SK-N-SH (cell line): ENCODE measurements around the gene MUSTN1. TPM values are rescaled to one million over a fixed set of nuclear protein-coding genes. Genes with fewer than 3 reads are reported as not detected.

Source experiments
- CTCF ChIA-PET: fragments of 300-600, 350-600 bp; formaldehyde crosslinking; extraction: SDS; loops from one replicate; lab custom pipeline; 2021; lab: Yijun Ruan, JAX
- POLR2A ChIA-PET: fragments of 350-600 bp; sonication (Branson Sonifier 250); formaldehyde crosslinking; extraction: SDS; loops from one replicate; lab custom pipeline; 2020; ENCODE audit warnings: antibody characterized with exemption, inconsistent platforms; lab: Yijun Ruan, JAX
- DNase-seq: peaks from one replicate; pipeline ENCODE4 v3.0.0; 2012
- H2AFZ ChIP-seq: fragments of 200-600 bp; sonication (generic); 2 replicates; pipeline ENCODE4 v1.8.1; 2016; ENCODE audit warnings: antibody characterized with exemption, mild to moderate bottlenecking, low read depth
- H3F3A ChIP-seq: fragments of 200-600 bp; sonication (generic); replicated peaks from 2 replicates; pipeline ENCODE3; 2016; ENCODE audit warnings: antibody characterized with exemption, mild to moderate bottlenecking; ENCODE audit not compliant: insufficient read depth
- H3K27ac ChIP-seq, 2 experiments: fragments of 200-500 bp in 1 of 2; fragments of 200-600 bp in 1 of 2; sonication (Bioruptor generic) in 1 of 2; sonication (generic), shearing (Covaris generic) in 1 of 2; 2 replicates each; pipeline versions ENCODE4 v1.5.1 to v1.6.1; 2014 to 2016; ENCODE audit warnings: low read depth in 2 of 2, inconsistent platforms in 1 of 2, low read length in 1 of 2, mild to moderate bottlenecking in 1 of 2, mixed read lengths in 1 of 2
- H3K27me3 ChIP-seq: fragments of 200-600 bp; sonication (generic), shearing (Covaris generic); 2 replicates; pipeline ENCODE4 v1.6.1; 2016; ENCODE audit warnings: mixed run types; ENCODE audit not compliant: insufficient read depth
- H3K36me3 ChIP-seq, 2 experiments: fragments of 200-500 bp in 1 of 2; fragments of 200-600 bp in 1 of 2; sonication (Bioruptor generic) in 1 of 2; sonication (generic) in 1 of 2; replicated peaks in 1 of 2; 2 replicates each; pipeline versions ENCODE3 to v1.5.1; 2014 to 2016; ENCODE audit warnings: low read length in 1 of 2, mild to moderate bottlenecking in 1 of 2; ENCODE audit not compliant: insufficient read depth in 2 of 2, control insufficient read depth in 1 of 2
- H3K4me1 ChIP-seq, 2 experiments: fragments of 200-500 bp in 1 of 2; fragments of 200-600 bp in 1 of 2; sonication (Bioruptor generic) in 1 of 2; sonication (generic), shearing (Covaris generic) in 1 of 2; 2 replicates each; pipeline versions ENCODE4 v1.5.1 to v1.6.1; 2014 to 2016; ENCODE audit warnings: low read depth in 1 of 2, low read length in 1 of 2, mixed run types in 1 of 2; ENCODE audit not compliant: insufficient read depth in 2 of 2, control insufficient read depth in 1 of 2
- H3K4me2 ChIP-seq: fragments of 200-600 bp; sonication (generic), shearing (Covaris generic); 2 replicates; pipeline ENCODE4 v1.6.1; 2017; ENCODE audit warnings: mixed run types
- H3K4me3 ChIP-seq, 2 experiments: fragments of 200-500 bp in 1 of 2; fragments of 200-600 bp in 1 of 2; sonication (Bioruptor generic) in 1 of 2; sonication (generic), shearing (Covaris generic) in 1 of 2; 2 replicates each; pipeline versions ENCODE4 v1.5.1 to v1.8.1; 2014 to 2016; ENCODE audit warnings: low read depth in 2 of 2, inconsistent platforms in 1 of 2, low read length in 1 of 2, mild to moderate bottlenecking in 1 of 2, mixed read lengths in 1 of 2, moderate library complexity in 1 of 2
- H3K79me2 ChIP-seq: fragments of 200-600 bp; sonication (generic); 2 replicates; pipeline ENCODE4 v1.8.1; 2017; ENCODE audit warnings: mild to moderate bottlenecking; ENCODE audit not compliant: insufficient read depth
- H3K9ac ChIP-seq: fragments of 200-600 bp; sonication (generic); 2 replicates; pipeline ENCODE4 v1.6.1; 2017; ENCODE audit warnings: mixed run types
- H3K9me2 ChIP-seq: fragments of 200-600 bp; sonication (generic); 2 replicates; pipeline ENCODE4 v1.6.1; 2017; ENCODE audit warnings: mixed run types
- H3K9me3 ChIP-seq: fragments of 200-600 bp; sonication (generic); 2 replicates; pipeline ENCODE4 v1.6.1; 2017; ENCODE audit warnings: mixed run types, mild to moderate bottlenecking, moderate library complexity
- H4K20me1 ChIP-seq: fragments of 200-600 bp; sonication (generic); 2 replicates; pipeline ENCODE4 v1.6.1; 2017; ENCODE audit warnings: mild to moderate bottlenecking, mixed run types; ENCODE audit not compliant: insufficient read depth
- CHD2 ChIP-seq: fragments of 150-350 bp; IDR thresholded peaks from 2 replicates; pipeline ENCODE4 v1.6.1; 2018; ENCODE audit warnings: low read length; ENCODE audit not compliant: partially characterized antibody
- FOSL2 ChIP-seq: IDR thresholded peaks from 2 replicates; pipeline ENCODE4 v1.4.0; 2012; ENCODE audit warnings: low read depth, mild to moderate bottlenecking, moderate library complexity, borderline replicate concordance
- FOXJ3 ChIP-seq: sonication (generic); formaldehyde crosslinking; IDR thresholded peaks from 2 replicates; pipeline ENCODE4 v1.5.1; 2020; ENCODE audit warnings: mild to moderate bottlenecking, missing genetic modification reagents
- GABPA ChIP-seq: IDR thresholded peaks from 2 replicates; pipeline ENCODE4 v1.4.0; 2012; ENCODE audit warnings: low read depth, mild to moderate bottlenecking
- GATA2 ChIP-seq: sonication (generic); formaldehyde crosslinking; IDR thresholded peaks from 2 replicates; pipeline ENCODE4 v1.5.0; 2020; ENCODE audit warnings: mild to moderate bottlenecking, missing genetic modification reagents
- POLR2AphosphoS5 ChIP-seq: IDR thresholded peaks from 2 replicates; pipeline ENCODE4 v1.6.1; 2012; ENCODE audit warnings: low read depth, low read length
- RCOR1 ChIP-seq: fragments of 150-350 bp; IDR thresholded peaks from 2 replicates; pipeline ENCODE4 v1.6.1; 2017; ENCODE audit warnings: antibody characterized with exemption, low read length
- RFX5 ChIP-seq: IDR thresholded peaks from 2 replicates; pipeline ENCODE4 v1.6.1; 2012; ENCODE audit warnings: mild to moderate bottlenecking, improper control_type of control experiment, low read length
- RXRA ChIP-seq: IDR thresholded peaks from 2 replicates; pipeline ENCODE4 v1.4.0; 2012; ENCODE audit warnings: low read depth, mild to moderate bottlenecking, borderline replicate concordance
- SIN3A ChIP-seq: IDR thresholded peaks from 2 replicates; pipeline ENCODE4 v1.6.1; 2012; ENCODE audit warnings: low read depth, mild to moderate bottlenecking, low read length, moderate library complexity, borderline replicate concordance
- SMC3 ChIP-seq: IDR thresholded peaks from 2 replicates; pipeline ENCODE4 v1.6.1; 2012; ENCODE audit warnings: low read depth, low read length, improper control_type of control experiment
- TAF1 ChIP-seq: IDR thresholded peaks from 2 replicates; pipeline ENCODE4 v1.6.1; 2012; ENCODE audit warnings: low read depth, mild to moderate bottlenecking, low read length, moderate library complexity, borderline replicate concordance
- TCF12 ChIP-seq: IDR thresholded peaks from 2 replicates; pipeline ENCODE4 v1.4.0; 2012
- YY1 ChIP-seq: IDR thresholded peaks from 2 replicates; pipeline ENCODE4 v1.4.0; 2012; ENCODE audit warnings: low read depth, mild to moderate bottlenecking
- WGBS: methylation state at CpG from one replicate; pipeline ENCODE4 v1.1.6; 2017; ENCODE audit warnings: low lambda C conversion rate; 5-methylcytosine and 5-hydroxymethylcytosine counted together
- polyA plus RNA-seq, 3 experiments: library from polyadenylated mRNA; depleted of rRNA; stranded (reverse); fragments of >200 nt; gene quantifications; 2 replicates each; pipeline ENCODE4 v1.2.3, GENCODE V29; 2012
- TF ChIP-seq, protein P1 (sequence below): IDR thresholded peaks from 2 replicates; pipeline ENCODE4 v1.4.0; 2012; ENCODE audit warnings: low read depth
- TF ChIP-seq, protein P2 (sequence below): fragments of 200-600 bp; sonication (generic); IDR thresholded peaks from 2 replicates; pipeline ENCODE4 v1.6.1; 2017; ENCODE audit warnings: antibody characterized with exemption, mild to moderate bottlenecking, moderate library complexity
- TF ChIP-seq, protein P3 (sequence below): fragments of 150-350 bp; IDR thresholded peaks from 2 replicates; pipeline ENCODE4 v1.6.1; 2016; ENCODE audit warnings: mild to moderate bottlenecking, low read depth, low read length
- TF ChIP-seq, protein P4 (sequence below): IDR thresholded peaks from 2 replicates; pipeline ENCODE4 v1.4.0; 2012; ENCODE audit warnings: low read depth, borderline replicate concordance
- TF ChIP-seq, protein P5 (sequence below): IDR thresholded peaks from 2 replicates; pipeline ENCODE4; 2012

The MUSTN1 gene
- polyA plus RNA-seq, 1 of the 3 experiments (the other 2 are of a cell fraction): 0.54 TPM

DNA sequence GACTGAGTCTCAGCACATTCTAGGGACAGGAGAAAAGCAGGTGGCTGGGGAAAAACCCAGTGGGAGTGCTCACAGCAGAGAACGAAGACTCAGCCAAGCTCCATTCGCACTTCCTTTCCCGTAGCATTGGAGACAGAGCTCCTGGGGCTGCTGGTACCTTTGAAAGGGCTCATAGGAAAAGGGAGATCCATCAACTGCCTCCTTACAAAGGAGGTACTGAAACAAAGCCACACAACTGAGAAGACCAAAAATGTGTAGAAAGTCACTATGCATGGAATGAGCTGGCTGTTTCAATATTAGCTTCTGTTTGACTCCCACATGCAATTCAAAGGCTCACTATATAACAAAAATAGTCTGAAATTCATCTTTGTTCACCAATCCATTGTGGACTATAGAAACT is 45.7 kb upstream of the MUSTN1 start:
- Histone ChIP-seq H3K4me3 (no peak overlapping the region), H3K4me2 (no peak overlapping the region), H3K9me2 (no peaks in the 10 kb centered on the region), H3K27me3 (no peaks in the 10 kb centered on the region), H3K9ac (no peak overlapping the region), H3K9me3 (no peaks in the 10 kb centered on the region), H2AFZ (no peak overlapping the region), H3K4me1 (peaks cover 0 to 2% of the 10 kb centered on the region in 2 experiments; a peak in 1 of 4 replicates), H4K20me1 (0 out of 2 replicates have a peak, but pooled peaks cover 4% of the 10 kb centered on the region), H3F3A (no peaks in the 10 kb centered on the region), H3K27ac (no peak overlapping the region), H3K36me3 (peaks cover 6 to 8% of the 10 kb centered on the region in 2 experiments), H3K79me2 (no peaks in the 10 kb centered on the region; the same call in 1 of the 2 replicates)
- WGBS: 100% methylated on average over 3 of the region's 3 CpGs
- CTCF ChIA-PET: no interaction called here
- no peak for TF ChIP-seq FOSL2
- TF ChIP-seq, protein P1, sequence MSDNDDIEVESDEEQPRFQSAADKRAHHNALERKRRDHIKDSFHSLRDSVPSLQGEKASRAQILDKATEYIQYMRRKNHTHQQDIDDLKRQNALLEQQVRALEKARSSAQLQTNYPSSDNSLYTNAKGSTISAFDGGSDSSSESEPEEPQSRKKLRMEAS: no peak
- no peak for TF ChIP-seq TCF12
- TF ChIP-seq, protein P2, sequence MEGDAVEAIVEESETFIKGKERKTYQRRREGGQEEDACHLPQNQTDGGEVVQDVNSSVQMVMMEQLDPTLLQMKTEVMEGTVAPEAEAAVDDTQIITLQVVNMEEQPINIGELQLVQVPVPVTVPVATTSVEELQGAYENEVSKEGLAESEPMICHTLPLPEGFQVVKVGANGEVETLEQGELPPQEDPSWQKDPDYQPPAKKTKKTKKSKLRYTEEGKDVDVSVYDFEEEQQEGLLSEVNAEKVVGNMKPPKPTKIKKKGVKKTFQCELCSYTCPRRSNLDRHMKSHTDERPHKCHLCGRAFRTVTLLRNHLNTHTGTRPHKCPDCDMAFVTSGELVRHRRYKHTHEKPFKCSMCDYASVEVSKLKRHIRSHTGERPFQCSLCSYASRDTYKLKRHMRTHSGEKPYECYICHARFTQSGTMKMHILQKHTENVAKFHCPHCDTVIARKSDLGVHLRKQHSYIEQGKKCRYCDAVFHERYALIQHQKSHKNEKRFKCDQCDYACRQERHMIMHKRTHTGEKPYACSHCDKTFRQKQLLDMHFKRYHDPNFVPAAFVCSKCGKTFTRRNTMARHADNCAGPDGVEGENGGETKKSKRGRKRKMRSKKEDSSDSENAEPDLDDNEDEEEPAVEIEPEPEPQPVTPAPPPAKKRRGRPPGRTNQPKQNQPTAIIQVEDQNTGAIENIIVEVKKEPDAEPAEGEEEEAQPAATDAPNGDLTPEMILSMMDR: no peak
- TF ChIP-seq, protein P3, sequence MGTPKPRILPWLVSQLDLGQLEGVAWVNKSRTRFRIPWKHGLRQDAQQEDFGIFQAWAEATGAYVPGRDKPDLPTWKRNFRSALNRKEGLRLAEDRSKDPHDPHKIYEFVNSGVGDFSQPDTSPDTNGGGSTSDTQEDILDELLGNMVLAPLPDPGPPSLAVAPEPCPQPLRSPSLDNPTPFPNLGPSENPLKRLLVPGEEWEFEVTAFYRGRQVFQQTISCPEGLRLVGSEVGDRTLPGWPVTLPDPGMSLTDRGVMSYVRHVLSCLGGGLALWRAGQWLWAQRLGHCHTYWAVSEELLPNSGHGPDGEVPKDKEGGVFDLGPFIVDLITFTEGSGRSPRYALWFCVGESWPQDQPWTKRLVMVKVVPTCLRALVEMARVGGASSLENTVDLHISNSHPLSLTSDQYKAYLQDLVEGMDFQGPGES: no peak
- no peak for TF ChIP-seq RXRA
- TF ChIP-seq, protein P4, sequence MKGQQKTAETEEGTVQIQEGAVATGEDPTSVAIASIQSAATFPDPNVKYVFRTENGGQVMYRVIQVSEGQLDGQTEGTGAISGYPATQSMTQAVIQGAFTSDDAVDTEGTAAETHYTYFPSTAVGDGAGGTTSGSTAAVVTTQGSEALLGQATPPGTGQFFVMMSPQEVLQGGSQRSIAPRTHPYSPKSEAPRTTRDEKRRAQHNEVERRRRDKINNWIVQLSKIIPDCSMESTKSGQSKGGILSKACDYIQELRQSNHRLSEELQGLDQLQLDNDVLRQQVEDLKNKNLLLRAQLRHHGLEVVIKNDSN: no peak
- no peak for TF ChIP-seq SIN3A
- no peak for TF ChIP-seq GABPA
- TF ChIP-seq, protein P5, sequence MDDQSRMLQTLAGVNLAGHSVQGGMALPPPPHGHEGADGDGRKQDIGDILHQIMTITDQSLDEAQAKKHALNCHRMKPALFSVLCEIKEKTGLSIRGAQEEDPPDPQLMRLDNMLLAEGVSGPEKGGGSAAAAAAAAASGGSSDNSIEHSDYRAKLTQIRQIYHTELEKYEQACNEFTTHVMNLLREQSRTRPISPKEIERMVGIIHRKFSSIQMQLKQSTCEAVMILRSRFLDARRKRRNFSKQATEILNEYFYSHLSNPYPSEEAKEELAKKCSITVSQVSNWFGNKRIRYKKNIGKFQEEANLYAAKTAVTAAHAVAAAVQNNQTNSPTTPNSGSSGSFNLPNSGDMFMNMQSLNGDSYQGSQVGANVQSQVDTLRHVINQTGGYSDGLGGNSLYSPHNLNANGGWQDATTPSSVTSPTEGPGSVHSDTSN: no peak
- no peak for TF ChIP-seq FOXJ3 (CRISPR knock-in tag)
- TF ChIP-seq RCOR1: no peak
- TF ChIP-seq TAF1: no peak
- no peak for TF ChIP-seq SMC3
- TF ChIP-seq GATA2: no peak
- no peak for TF ChIP-seq RFX5
- no peak for TF ChIP-seq POLR2AphosphoS5
- no peak for TF ChIP-seq YY1
- no peak for TF ChIP-seq CHD2
- POLR2A ChIA-PET: no interaction called here
- DNase-seq: no peak
